ENCODE measurements around the gene CHCHD1. TPM values are rescaled to one million over a fixed set of nuclear protein-coding genes. Genes with fewer than 3 reads are reported as not detected.
A peak's percentile ranks its signal among the peaks of the same experiment; 100 is the strongest.

Gene CHCHD1
- total and polyA plus RNA-seq, 2 experiments from 2014 or later: 40.6 to 187 TPM

DNA sequence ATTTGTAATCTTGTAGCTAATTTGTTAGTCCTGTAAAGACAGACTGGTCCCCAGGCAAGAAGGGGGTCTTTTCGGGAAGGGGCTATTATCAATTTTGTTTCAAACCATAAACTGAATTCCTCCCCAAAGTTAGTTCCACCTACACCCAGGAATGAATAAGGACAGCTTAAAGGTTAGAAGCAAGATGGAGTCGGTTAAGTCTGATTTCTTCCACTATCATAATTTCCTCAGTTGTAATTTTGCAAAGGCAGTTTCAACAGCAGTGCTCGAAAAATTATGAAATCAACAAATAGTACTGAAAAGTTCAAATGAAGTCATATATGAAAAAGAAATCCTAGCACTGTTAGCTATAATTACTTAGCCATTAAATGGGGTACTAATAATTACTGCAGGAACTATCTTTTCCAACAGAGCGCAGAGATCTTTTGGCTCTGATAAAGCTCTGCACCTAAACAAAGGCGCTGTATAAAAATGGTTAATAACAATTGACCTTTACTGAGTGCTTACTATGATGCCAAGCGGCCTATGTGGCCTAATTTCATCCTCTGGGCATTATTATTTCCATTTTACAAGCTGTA, 38.4 kb upstream of the CHCHD1 start:
- Histone ChIP-seq H3K4me3 (peak overlapping the region; percentile 58), H3K36me3 (ENCODE audit: insufficient read depth) (0 out of 2 replicates have a peak, but pooled peaks cover 4% of the 10 kb centered on the region), H3K27me3 (ENCODE audit: insufficient read depth) (no peaks in the 10 kb centered on the region), H4K20me1 (replicated peaks; ENCODE audit: insufficient read depth) (no peaks in the 10 kb centered on the region; the same call in 1 of the 2 replicates), H3K79me2 (replicated peaks; ENCODE audit: insufficient read depth) (peaks cover 26% of the 10 kb centered on the region), H2AFZ (no peak overlapping the region), H3K9me2 (ENCODE audit: insufficient read depth) (no peaks in the 10 kb centered on the region), H3K27ac (ENCODE audit: low read depth) (peak overlapping the region; percentile 91), H3F3A (replicated peaks; ENCODE audit: low read depth) (peaks cover 13% of the 10 kb centered on the region), H3K4me2 (peak overlapping the region; percentile 74), H3K4me1 (ENCODE audit: insufficient read depth) (peaks cover 19% of the 10 kb centered on the region)
- Mint-ChIP-seq H3K4me3 (peak overlapping the region; percentile 94), H3K27me3 (ENCODE audit: insufficient read depth, low read depth, poor library complexity) (peaks cover 1% of the 10 kb centered on the region), H3K27ac (peak overlapping the region; percentile 99), H3K4me1 (peaks cover 24% of the 10 kb centered on the region), H3K9me3 (no peaks in the 10 kb centered on the region), H3K36me3 (ENCODE audit: low read depth) (no peaks in the 10 kb centered on the region; the same call in 1 of the 3 replicates)
- no peak for TF ChIP-seq CREB1 (CRISPR knock-in tag; IDR thresholded peaks at IDR 0.05; ENCODE audit: low read depth)
- no peak for TF ChIP-seq EZH2phosphoT487 (IDR thresholded peaks at IDR 0.05; ENCODE audit: unreplicated experiment)
- TF ChIP-seq, protein P1, sequence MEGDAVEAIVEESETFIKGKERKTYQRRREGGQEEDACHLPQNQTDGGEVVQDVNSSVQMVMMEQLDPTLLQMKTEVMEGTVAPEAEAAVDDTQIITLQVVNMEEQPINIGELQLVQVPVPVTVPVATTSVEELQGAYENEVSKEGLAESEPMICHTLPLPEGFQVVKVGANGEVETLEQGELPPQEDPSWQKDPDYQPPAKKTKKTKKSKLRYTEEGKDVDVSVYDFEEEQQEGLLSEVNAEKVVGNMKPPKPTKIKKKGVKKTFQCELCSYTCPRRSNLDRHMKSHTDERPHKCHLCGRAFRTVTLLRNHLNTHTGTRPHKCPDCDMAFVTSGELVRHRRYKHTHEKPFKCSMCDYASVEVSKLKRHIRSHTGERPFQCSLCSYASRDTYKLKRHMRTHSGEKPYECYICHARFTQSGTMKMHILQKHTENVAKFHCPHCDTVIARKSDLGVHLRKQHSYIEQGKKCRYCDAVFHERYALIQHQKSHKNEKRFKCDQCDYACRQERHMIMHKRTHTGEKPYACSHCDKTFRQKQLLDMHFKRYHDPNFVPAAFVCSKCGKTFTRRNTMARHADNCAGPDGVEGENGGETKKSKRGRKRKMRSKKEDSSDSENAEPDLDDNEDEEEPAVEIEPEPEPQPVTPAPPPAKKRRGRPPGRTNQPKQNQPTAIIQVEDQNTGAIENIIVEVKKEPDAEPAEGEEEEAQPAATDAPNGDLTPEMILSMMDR (conservative IDR thresholded peaks at IDR 0.05; ENCODE audit: low read depth in 2 of 2): no peak
- TF ChIP-seq POLR2AphosphoS5 (IDR thresholded peaks at IDR 0.05; ENCODE audit: low read depth): no peak
- no peak for TF ChIP-seq NANOG (IDR thresholded peaks at IDR 0.05; ENCODE audit: borderline replicate concordance)
- TF ChIP-seq EZH2 (IDR thresholded peaks at IDR 0.05; ENCODE audit: low read depth, unreplicated experiment): no peak
- TF ChIP-seq, protein P2, sequence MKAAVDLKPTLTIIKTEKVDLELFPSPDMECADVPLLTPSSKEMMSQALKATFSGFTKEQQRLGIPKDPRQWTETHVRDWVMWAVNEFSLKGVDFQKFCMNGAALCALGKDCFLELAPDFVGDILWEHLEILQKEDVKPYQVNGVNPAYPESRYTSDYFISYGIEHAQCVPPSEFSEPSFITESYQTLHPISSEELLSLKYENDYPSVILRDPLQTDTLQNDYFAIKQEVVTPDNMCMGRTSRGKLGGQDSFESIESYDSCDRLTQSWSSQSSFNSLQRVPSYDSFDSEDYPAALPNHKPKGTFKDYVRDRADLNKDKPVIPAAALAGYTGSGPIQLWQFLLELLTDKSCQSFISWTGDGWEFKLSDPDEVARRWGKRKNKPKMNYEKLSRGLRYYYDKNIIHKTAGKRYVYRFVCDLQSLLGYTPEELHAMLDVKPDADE (IDR thresholded peaks at IDR 0.05): no peak
- TF ChIP-seq, protein P3, sequence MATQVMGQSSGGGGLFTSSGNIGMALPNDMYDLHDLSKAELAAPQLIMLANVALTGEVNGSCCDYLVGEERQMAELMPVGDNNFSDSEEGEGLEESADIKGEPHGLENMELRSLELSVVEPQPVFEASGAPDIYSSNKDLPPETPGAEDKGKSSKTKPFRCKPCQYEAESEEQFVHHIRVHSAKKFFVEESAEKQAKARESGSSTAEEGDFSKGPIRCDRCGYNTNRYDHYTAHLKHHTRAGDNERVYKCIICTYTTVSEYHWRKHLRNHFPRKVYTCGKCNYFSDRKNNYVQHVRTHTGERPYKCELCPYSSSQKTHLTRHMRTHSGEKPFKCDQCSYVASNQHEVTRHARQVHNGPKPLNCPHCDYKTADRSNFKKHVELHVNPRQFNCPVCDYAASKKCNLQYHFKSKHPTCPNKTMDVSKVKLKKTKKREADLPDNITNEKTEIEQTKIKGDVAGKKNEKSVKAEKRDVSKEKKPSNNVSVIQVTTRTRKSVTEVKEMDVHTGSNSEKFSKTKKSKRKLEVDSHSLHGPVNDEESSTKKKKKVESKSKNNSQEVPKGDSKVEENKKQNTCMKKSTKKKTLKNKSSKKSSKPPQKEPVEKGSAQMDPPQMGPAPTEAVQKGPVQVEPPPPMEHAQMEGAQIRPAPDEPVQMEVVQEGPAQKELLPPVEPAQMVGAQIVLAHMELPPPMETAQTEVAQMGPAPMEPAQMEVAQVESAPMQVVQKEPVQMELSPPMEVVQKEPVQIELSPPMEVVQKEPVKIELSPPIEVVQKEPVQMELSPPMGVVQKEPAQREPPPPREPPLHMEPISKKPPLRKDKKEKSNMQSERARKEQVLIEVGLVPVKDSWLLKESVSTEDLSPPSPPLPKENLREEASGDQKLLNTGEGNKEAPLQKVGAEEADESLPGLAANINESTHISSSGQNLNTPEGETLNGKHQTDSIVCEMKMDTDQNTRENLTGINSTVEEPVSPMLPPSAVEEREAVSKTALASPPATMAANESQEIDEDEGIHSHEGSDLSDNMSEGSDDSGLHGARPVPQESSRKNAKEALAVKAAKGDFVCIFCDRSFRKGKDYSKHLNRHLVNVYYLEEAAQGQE (IDR thresholded peaks at IDR 0.05; ENCODE audit: unreplicated experiment): no peak
- no peak for TF ChIP-seq JUNB (IDR thresholded peaks at IDR 0.05; ENCODE audit: unreplicated experiment)
- TF ChIP-seq ZNF331 (CRISPR knock-in tag; IDR thresholded peaks at IDR 0.05; ENCODE audit: low read depth): no peak
- TF ChIP-seq ZNF114 (CRISPR knock-in tag; IDR thresholded peaks at IDR 0.05): no peak
- TF ChIP-seq, protein P4, sequence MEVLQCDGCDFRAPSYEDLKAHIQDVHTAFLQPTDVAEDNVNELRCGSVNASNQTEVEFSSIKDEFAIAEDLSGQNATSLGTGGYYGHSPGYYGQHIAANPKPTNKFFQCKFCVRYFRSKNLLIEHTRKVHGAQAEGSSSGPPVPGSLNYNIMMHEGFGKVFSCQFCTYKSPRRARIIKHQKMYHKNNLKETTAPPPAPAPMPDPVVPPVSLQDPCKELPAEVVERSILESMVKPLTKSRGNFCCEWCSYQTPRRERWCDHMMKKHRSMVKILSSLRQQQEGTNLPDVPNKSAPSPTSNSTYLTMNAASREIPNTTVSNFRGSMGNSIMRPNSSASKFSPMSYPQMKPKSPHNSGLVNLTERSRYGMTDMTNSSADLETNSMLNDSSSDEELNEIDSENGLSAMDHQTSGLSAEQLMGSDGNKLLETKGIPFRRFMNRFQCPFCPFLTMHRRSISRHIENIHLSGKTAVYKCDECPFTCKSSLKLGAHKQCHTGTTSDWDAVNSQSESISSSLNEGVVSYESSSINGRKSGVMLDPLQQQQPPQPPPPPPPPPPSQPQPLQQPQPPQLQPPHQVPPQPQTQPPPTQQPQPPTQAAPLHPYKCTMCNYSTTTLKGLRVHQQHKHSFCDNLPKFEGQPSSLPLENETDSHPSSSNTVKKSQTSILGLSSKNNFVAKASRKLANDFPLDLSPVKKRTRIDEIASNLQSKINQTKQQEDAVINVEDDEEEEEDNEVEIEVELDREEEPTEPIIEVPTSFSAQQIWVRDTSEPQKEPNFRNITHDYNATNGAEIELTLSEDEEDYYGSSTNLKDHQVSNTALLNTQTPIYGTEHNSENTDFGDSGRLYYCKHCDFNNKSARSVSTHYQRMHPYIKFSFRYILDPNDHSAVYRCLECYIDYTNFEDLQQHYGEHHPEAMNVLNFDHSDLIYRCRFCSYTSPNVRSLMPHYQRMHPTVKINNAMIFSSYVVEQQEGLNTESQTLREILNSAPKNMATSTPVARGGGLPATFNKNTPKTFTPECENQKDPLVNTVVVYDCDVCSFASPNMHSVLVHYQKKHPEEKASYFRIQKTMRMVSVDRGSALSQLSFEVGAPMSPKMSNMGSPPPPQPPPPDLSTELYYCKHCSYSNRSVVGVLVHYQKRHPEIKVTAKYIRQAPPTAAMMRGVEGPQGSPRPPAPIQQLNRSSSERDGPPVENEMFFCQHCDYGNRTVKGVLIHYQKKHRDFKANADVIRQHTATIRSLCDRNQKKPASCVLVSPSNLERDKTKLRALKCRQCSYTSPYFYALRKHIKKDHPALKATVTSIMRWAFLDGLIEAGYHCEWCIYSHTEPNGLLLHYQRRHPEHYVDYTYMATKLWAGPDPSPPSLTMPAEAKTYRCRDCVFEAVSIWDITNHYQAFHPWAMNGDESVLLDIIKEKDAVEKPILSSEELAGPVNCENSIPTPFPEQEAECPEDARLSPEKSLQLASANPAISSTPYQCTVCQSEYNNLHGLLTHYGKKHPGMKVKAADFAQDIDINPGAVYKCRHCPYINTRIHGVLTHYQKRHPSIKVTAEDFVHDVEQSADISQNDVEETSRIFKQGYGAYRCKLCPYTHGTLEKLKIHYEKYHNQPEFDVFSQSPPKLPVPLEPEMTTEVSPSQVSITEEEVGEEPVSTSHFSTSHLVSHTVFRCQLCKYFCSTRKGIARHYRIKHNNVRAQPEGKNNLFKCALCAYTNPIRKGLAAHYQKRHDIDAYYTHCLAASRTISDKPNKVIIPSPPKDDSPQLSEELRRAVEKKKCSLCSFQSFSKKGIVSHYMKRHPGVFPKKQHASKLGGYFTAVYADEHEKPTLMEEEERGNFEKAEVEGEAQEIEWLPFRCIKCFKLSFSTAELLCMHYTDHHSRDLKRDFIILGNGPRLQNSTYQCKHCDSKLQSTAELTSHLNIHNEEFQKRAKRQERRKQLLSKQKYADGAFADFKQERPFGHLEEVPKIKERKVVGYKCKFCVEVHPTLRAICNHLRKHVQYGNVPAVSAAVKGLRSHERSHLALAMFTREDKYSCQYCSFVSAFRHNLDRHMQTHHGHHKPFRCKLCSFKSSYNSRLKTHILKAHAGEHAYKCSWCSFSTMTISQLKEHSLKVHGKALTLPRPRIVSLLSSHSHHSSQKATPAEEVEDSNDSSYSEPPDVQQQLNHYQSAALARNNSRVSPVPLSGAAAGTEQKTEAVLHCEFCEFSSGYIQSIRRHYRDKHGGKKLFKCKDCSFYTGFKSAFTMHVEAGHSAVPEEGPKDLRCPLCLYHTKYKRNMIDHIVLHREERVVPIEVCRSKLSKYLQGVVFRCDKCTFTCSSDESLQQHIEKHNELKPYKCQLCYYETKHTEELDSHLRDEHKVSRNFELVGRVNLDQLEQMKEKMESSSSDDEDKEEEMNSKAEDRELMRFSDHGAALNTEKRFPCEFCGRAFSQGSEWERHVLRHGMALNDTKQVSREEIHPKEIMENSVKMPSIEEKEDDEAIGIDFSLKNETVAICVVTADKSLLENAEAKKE (CRISPR knock-in tag; IDR thresholded peaks at IDR 0.05): no peak
- DNase-seq (ENCODE audit: low spot score): no peak
- no peak for ATAC-seq
